HG03280 (cell line): ENCODE data around the gene PCDHA6.
"Not testable (repeated sequence)": the region's sequence is repeated elsewhere in the genome, so short reads cannot be mapped to it uniquely, and the experiment has no call there.

Experiments used
- ATAC-seq: cut with Tn5 transposase; IDR thresholded peaks from one replicate; pipeline ENCODE4 v1.9.1; 2021; ENCODE audit warnings: mild to moderate bottlenecking, moderate library complexity; ENCODE audit not compliant: unreplicated experiment

PCDHA6 gene

GRCh38 chr5:140857177-140857986 lies 29.6 kb downstream of the PCDHA6 start:
- no peak for ATAC-seq

- no peak for ATAC-seq
Measured at GRCh38 chr5:140857987-140858240, 30.2 kb downstream of the PCDHA6 start.

- no peak for ATAC-seq
Measured at GRCh38 chr5:140862441-140863295, 34.9 kb downstream of the PCDHA6 start.

- no peak for ATAC-seq
Measured at GRCh38 chr5:140868721-140869554, 41.2 kb downstream of the PCDHA6 start, which contains the start of gene PCDHA11. PCDHA11 (plus strand) TSS chr5:140868957; CDS start chr5:140869104, 147 bp downstream.

GRCh38 chr5:140869555-140869886 lies 41.8 kb downstream of the PCDHA6 start:
- no peak for ATAC-seq

GRCh38 chr5:140870221-140871201 lies 42.8 kb downstream of the PCDHA6 start:
- no peak for ATAC-seq

- ATAC-seq = no peak
Measured at GRCh38 chr5:140875085-140876065, 47.6 kb downstream of the PCDHA6 start, which contains the start of gene PCDHA12. PCDHA12 (plus strand) TSS chr5:140875308; CDS start chr5:140875473, 165 bp downstream.

- not testable (repeated sequence) for ATAC-seq
Measured at GRCh38 chr5:140876541-140877261, 48.9 kb downstream of the PCDHA6 start.

- no peak for ATAC-seq
Measured at GRCh38 chr5:140877262-140877581, 49.5 kb downstream of the PCDHA6 start.
